NCI-H128 (cell line): ENCODE measurements around the gene ADSS2.
"Not testable (repeated sequence)": the region's sequence is repeated elsewhere in the genome, so short reads cannot be mapped to it uniquely, and the experiment has no call there.

Source experiments
- DNase-seq: peaks from one replicate; lab custom pipeline; 2025; ENCODE audit not compliant: unreplicated experiment; lab: John Stamatoyannopoulos, UW

Gene ADSS2

GRCh38 chr1:244397131-244397530 lies 54.6 kb downstream of the ADSS2 start:
- DNase-seq: no peak

- DNase-seq: no peak
These were observed 55.7 kb downstream of the ADSS2 start for GRCh38 chr1:244395965-244396364.

GRCh38 chr1:244394826-244395765 lies 56.6 kb downstream of the ADSS2 start:
- no peak for DNase-seq

- no peak for DNase-seq
These were observed 57.4 kb downstream of the ADSS2 start for GRCh38 chr1:244394346-244394745.

- no peak for DNase-seq
These were observed 58.0 kb downstream of the ADSS2 start for GRCh38 chr1:244393604-244394176.

GRCh38 chr1:244391761-244392160 lies 59.9 kb downstream of the ADSS2 start:
- DNase-seq: no peak

GRCh38 chr1:244388961-244389360 lies 62.7 kb downstream of the ADSS2 start:
- no peak for DNase-seq

- DNase-seq: no peak
These were observed 64.3 kb downstream of the ADSS2 start for GRCh38 chr1:244387415-244387814.

- no peak for DNase-seq
These were observed 65.1 kb downstream of the ADSS2 start for GRCh38 chr1:244386595-244386994.

GRCh38 chr1:244384066-244384465 lies 67.6 kb downstream of the ADSS2 start:
- no peak for DNase-seq

- DNase-seq: no peak
These were observed 68.3 kb downstream of the ADSS2 start for GRCh38 chr1:244383278-244383884.

GRCh38 chr1:244381878-244382565 lies 69.7 kb downstream of the ADSS2 start:
- DNase-seq: no peak

- no peak for DNase-seq
These were observed 75.6 kb downstream of the ADSS2 start for GRCh38 chr1:244376126-244376525.

- DNase-seq: no peak
These were observed 76.7 kb downstream of the ADSS2 start for GRCh38 chr1:244375051-244375450.

- DNase-seq: not testable (repeated sequence)
These were observed 77.2 kb downstream of the ADSS2 start for GRCh38 chr1:244374484-244374883.

- no peak for DNase-seq
These were observed 80.2 kb downstream of the ADSS2 start for GRCh38 chr1:244371242-244372141.

GRCh38 chr1:244370060-244370637 lies 81.6 kb downstream of the ADSS2 start:
- no peak for DNase-seq

GRCh38 chr1:244369256-244370057 lies 82.3 kb downstream of the ADSS2 start:
- no peak for DNase-seq

GRCh38 chr1:244368279-244368678 lies 83.4 kb downstream of the ADSS2 start:
- DNase-seq: no peak
